HEK293 (cell line): ENCODE results near the gene SMLR1.

Experiments used
- CTCF ChIA-PET: fragments of 350-600 bp; formaldehyde crosslinking; extraction: SDS; loops from one replicate; lab custom pipeline; 2021; ENCODE audit warnings: antibody characterized with exemption; lab: Yijun Ruan, JAX
- POLR2A ChIA-PET: fragments of 300-600 bp; formaldehyde crosslinking; extraction: SDS; loops from one replicate; lab custom pipeline; 2020; ENCODE audit warnings: antibody characterized with exemption, inconsistent platforms; lab: Yijun Ruan, JAX
- H3K27ac ChIP-seq: fragments of 200-500 bp; sonication (Bioruptor generic); 2 replicates; pipeline ENCODE4 v1.5.1; 2014; ENCODE audit warnings: low read depth, low read length, control low read depth, inconsistent platforms; ENCODE audit errors: extremely low read depth
- H3K36me3 ChIP-seq, 2 experiments: fragments of 200-500 bp in 1 of 2; sonication (Bioruptor generic) in 1 of 2; 1 replicate in 1 of 2; 2 replicates in 1 of 2; pipeline ENCODE4 v1.5.1; 2014 to 2017; ENCODE audit warnings: inconsistent platforms in 2 of 2, low read length in 2 of 2; ENCODE audit not compliant: control insufficient read depth in 2 of 2, insufficient read depth in 1 of 2
- H3K4me1 ChIP-seq: fragments of 200-500 bp; sonication (Bioruptor generic); 2 replicates; pipeline ENCODE4 v1.5.1; 2014; ENCODE audit warnings: mild to moderate bottlenecking, low read length, inconsistent platforms; ENCODE audit not compliant: control insufficient read depth, insufficient read depth
- H3K4me3 ChIP-seq: 2 replicates; pipeline ENCODE4 v1.5.1; 2011; ENCODE audit warnings: low read depth, mild to moderate bottlenecking, control low read depth, low read length, moderate library complexity
- H3K9me3 ChIP-seq: fragments of 200-500 bp; sonication (Bioruptor generic); 2 replicates; pipeline ENCODE4 v1.5.1; 2014; ENCODE audit warnings: low read depth, low read length, inconsistent platforms; ENCODE audit not compliant: control insufficient read depth, insufficient read depth
- BCL11A ChIP-seq: fragments of 450-650 bp; formaldehyde crosslinking; IDR thresholded peaks from 2 replicates; pipeline ENCODE4 v1.5.1; 2016; ENCODE audit warnings: low read depth, missing biosample characterization, missing genetic modification characterization
- KLF7 ChIP-seq: fragments of 450-650 bp; formaldehyde crosslinking; IDR thresholded peaks from 2 replicates; pipeline ENCODE4 v1.5.1; 2016; ENCODE audit warnings: missing biosample characterization, missing genetic modification characterization, borderline replicate concordance
- RBAK ChIP-seq: fragments of 450-650 bp; formaldehyde crosslinking; IDR thresholded peaks from 2 replicates; pipeline ENCODE4 v1.5.1; 2016; ENCODE audit warnings: missing biosample characterization, missing genetic modification characterization
- SCRT2 ChIP-seq: fragments of 450-650 bp; formaldehyde crosslinking; IDR thresholded peaks from 2 replicates; pipeline ENCODE4 v1.5.1; 2016; ENCODE audit warnings: missing biosample characterization, missing genetic modification characterization
- ZNF112 ChIP-seq: fragments of 450-650 bp; formaldehyde crosslinking; IDR thresholded peaks from 2 replicates; pipeline ENCODE4 v1.5.0; 2017; ENCODE audit warnings: missing biosample characterization, missing genetic modification characterization
- ZNF248 ChIP-seq: fragments of 450-650 bp; formaldehyde crosslinking; IDR thresholded peaks from 2 replicates; pipeline ENCODE4 v1.5.1; 2017; ENCODE audit warnings: missing biosample characterization, missing genetic modification characterization
- ZNF48 ChIP-seq: fragments of 450-650 bp; formaldehyde crosslinking; IDR thresholded peaks from 2 replicates; pipeline ENCODE4 v1.5.1; 2016; ENCODE audit warnings: missing biosample characterization, missing genetic modification characterization
- ZNF548 ChIP-seq: fragments of 450-650 bp; formaldehyde crosslinking; IDR thresholded peaks from 2 replicates; pipeline ENCODE4 v1.5.1; 2016; ENCODE audit warnings: missing biosample characterization, missing genetic modification characterization
- ZNF571 ChIP-seq: fragments of 450-650 bp; formaldehyde crosslinking; IDR thresholded peaks from 2 replicates; pipeline ENCODE4 v1.5.0; 2017; ENCODE audit warnings: missing biosample characterization, missing genetic modification characterization
- ZNF677 ChIP-seq: fragments of 450-650 bp; IDR thresholded peaks from 2 replicates; pipeline ENCODE4 v1.5.0; 2018; ENCODE audit warnings: missing biosample characterization, mild to moderate bottlenecking, missing genetic modification characterization, moderate library complexity
- ZNF785 ChIP-seq: fragments of 450-650 bp; formaldehyde crosslinking; IDR thresholded peaks from 2 replicates; pipeline ENCODE4 v1.5.1; 2016; ENCODE audit warnings: missing biosample characterization, missing genetic modification characterization
- ZNF791 ChIP-seq: fragments of 450-650 bp; formaldehyde crosslinking; IDR thresholded peaks from 2 replicates; pipeline ENCODE4 v1.5.1; 2016; ENCODE audit warnings: missing biosample characterization, missing genetic modification characterization
- ZNF830 ChIP-seq: fragments of 450-650 bp; IDR thresholded peaks from 2 replicates; pipeline ENCODE4 v1.5.0; 2018; ENCODE audit warnings: missing biosample characterization, missing genetic modification characterization, low read depth, mild to moderate bottlenecking, moderate library complexity
- ZNF837 ChIP-seq: fragments of 450-650 bp; formaldehyde crosslinking; IDR thresholded peaks from 2 replicates; pipeline ENCODE4 v1.5.1; 2016; ENCODE audit warnings: missing biosample characterization, missing genetic modification characterization
- ZNF843 ChIP-seq: fragments of 450-650 bp; formaldehyde crosslinking; IDR thresholded peaks from 2 replicates; pipeline ENCODE4 v1.5.1; 2016; ENCODE audit warnings: missing biosample characterization, missing genetic modification characterization
- ZXDB ChIP-seq: fragments of 450-650 bp; formaldehyde crosslinking; IDR thresholded peaks from 2 replicates; pipeline ENCODE4 v1.5.1; 2016; ENCODE audit warnings: missing biosample characterization, missing genetic modification characterization
- TF ChIP-seq, protein P1 (sequence below): fragments of 450-650 bp; formaldehyde crosslinking; IDR thresholded peaks from 2 replicates; pipeline ENCODE4 v1.5.1; 2016; ENCODE audit warnings: missing biosample characterization, missing genetic modification characterization, low read depth
- TF ChIP-seq, protein P2 (sequence below): fragments of 450-650 bp; IDR thresholded peaks from 2 replicates; pipeline ENCODE4 v1.5.1; 2018; ENCODE audit warnings: missing biosample characterization, mild to moderate bottlenecking, missing genetic modification characterization

SMLR1 gene

DNA sequence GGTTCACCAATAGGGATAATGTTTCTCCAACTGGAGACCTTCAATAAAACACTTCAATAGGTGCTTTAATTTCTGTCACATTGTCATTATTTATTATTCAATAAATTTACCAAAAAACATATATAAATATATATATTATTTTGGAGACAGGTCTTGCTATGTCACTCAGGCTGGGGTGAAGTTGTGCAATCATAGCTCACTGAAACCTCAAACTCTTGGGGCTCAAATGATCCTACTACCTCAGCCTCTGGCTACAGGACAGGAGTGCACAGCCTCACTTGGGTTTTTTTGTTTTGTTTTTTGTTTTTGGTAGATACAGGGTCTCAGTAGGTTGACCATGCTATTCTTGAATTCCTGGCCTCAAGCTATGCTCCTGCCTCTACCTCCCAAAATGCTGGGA is 9.9 kb downstream of the SMLR1 start:
- Histone ChIP-seq H3K27ac (no peak overlapping the region), H3K9me3 (no peaks in the 10 kb centered on the region), H3K4me3 (no peak overlapping the region), H3K36me3 (peaks cover 0 to 9% of the 10 kb centered on the region in 2 experiments; a peak in 1 of 3 replicates), H3K4me1 (no peaks in the 10 kb centered on the region)
- POLR2A ChIA-PET = no interaction called here
- TF ChIP-seq SCRT2 (tag by site-specific recombination) = no peak
- TF ChIP-seq, all 188 proteins: peak for 0
- CTCF ChIA-PET = interaction anchor here (1.7 kb wide), 1 partner anchor 280 kb away, joined by 4 read pairs; no protein-coding TSS in a partner anchor

- Histone ChIP-seq H3K9me3 (no peaks in the 10 kb centered on the region), H3K4me1 (no peaks in the 10 kb centered on the region), H3K4me3 (no peak overlapping the region), H3K27ac (no peak overlapping the region)
- POLR2A ChIA-PET = no interaction called here
- CTCF ChIA-PET = interaction anchor here (0.6 to 1.7 kb wide), 3 partner anchors 49 to 516 kb away, joined by 3 to 4 read pairs (median 4); no protein-coding TSS in a partner anchor
- no peak for TF ChIP-seq ZNF112
- no peak for TF ChIP-seq ZNF830 (tag by site-specific recombination)
- TF ChIP-seq ZNF48 (tag by site-specific recombination) = no peak
- TF ChIP-seq, all 188 proteins: peak for 0
- peaks cover 0 to 9% of the 10 kb centered on the region in 2 experiments; a peak in 1 of 3 replicates for H3K36me3 ChIP-seq
Observed at GRCh38 chr6:130838250-130838860, 11.1 kb downstream of the SMLR1 start.

DNA sequence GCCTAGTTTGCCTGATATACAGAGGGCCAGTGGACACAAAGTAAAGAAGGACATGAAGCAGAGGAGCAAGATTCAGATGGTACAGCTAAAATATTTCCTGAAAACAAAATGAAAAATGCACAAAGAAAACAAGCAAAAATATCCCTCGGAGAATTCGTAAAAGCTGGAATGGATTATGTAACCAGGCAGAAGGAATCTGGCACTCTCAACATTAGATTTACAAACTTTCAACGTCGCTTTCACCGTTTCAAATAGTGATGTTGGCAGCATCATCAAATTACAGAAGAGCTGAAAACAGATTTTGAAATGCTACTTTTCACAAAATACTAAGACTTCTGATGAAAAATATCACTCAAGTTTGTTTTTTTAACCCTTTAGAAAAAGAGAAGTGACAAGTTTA is 11.7 kb downstream of the SMLR1 start:
- TF ChIP-seq ZNF791 = no peak
- TF ChIP-seq SCRT2 (tag by site-specific recombination) = no peak
- no peak for TF ChIP-seq RBAK (tag by site-specific recombination)
- TF ChIP-seq ZNF785 (tag by site-specific recombination) = no peak
- TF ChIP-seq, protein P1, sequence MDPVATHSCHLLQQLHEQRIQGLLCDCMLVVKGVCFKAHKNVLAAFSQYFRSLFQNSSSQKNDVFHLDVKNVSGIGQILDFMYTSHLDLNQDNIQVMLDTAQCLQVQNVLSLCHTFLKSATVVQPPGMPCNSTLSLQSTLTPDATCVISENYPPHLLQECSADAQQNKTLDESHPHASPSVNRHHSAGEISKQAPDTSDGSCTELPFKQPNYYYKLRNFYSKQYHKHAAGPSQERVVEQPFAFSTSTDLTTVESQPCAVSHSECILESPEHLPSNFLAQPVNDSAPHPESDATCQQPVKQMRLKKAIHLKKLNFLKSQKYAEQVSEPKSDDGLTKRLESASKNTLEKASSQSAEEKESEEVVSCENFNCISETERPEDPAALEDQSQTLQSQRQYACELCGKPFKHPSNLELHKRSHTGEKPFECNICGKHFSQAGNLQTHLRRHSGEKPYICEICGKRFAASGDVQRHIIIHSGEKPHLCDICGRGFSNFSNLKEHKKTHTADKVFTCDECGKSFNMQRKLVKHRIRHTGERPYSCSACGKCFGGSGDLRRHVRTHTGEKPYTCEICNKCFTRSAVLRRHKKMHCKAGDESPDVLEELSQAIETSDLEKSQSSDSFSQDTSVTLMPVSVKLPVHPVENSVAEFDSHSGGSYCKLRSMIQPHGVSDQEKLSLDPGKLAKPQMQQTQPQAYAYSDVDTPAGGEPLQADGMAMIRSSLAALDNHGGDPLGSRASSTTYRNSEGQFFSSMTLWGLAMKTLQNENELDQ (tag by site-specific recombination) = no peak
- no peak for TF ChIP-seq ZNF837
- no peak for TF ChIP-seq BCL11A (tag by site-specific recombination)
- no peak for TF ChIP-seq KLF7 (tag by site-specific recombination)
- TF ChIP-seq ZXDB (tag by site-specific recombination) = no peak
- TF ChIP-seq ZNF248 (tag by site-specific recombination) = no peak
- no peak for TF ChIP-seq ZNF677
- TF ChIP-seq ZNF548 (tag by site-specific recombination) = no peak
- TF ChIP-seq ZNF843 (tag by site-specific recombination) = no peak
- TF ChIP-seq ZNF571 (tag by site-specific recombination) = no peak
- TF ChIP-seq, protein P2, sequence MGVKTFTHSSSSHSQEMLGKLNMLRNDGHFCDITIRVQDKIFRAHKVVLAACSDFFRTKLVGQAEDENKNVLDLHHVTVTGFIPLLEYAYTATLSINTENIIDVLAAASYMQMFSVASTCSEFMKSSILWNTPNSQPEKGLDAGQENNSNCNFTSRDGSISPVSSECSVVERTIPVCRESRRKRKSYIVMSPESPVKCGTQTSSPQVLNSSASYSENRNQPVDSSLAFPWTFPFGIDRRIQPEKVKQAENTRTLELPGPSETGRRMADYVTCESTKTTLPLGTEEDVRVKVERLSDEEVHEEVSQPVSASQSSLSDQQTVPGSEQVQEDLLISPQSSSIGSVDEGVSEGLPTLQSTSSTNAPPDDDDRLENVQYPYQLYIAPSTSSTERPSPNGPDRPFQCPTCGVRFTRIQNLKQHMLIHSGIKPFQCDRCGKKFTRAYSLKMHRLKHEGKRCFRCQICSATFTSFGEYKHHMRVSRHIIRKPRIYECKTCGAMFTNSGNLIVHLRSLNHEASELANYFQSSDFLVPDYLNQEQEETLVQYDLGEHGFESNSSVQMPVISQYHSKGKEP (tag by site-specific recombination) = no peak
- no peak overlapping the region for H3K27ac ChIP-seq
- H3K9me3 ChIP-seq = no peaks in the 10 kb centered on the region
- peaks cover 0 to 9% of the 10 kb centered on the region in 2 experiments; a peak in 1 of 3 replicates for H3K36me3 ChIP-seq
- no peak overlapping the region for H3K4me3 ChIP-seq
- H3K4me1 ChIP-seq = no peaks in the 10 kb centered on the region
- ChIA-PET CTCF (no interaction called here), POLR2A (no interaction called here)
